ENCODE results near the gene PNO1.

PNO1 gene

GRCh38 chr2:68216454-68217310, 59.0 kb downstream of the PNO1 start:
- TF ChIP-seq, protein P1, sequence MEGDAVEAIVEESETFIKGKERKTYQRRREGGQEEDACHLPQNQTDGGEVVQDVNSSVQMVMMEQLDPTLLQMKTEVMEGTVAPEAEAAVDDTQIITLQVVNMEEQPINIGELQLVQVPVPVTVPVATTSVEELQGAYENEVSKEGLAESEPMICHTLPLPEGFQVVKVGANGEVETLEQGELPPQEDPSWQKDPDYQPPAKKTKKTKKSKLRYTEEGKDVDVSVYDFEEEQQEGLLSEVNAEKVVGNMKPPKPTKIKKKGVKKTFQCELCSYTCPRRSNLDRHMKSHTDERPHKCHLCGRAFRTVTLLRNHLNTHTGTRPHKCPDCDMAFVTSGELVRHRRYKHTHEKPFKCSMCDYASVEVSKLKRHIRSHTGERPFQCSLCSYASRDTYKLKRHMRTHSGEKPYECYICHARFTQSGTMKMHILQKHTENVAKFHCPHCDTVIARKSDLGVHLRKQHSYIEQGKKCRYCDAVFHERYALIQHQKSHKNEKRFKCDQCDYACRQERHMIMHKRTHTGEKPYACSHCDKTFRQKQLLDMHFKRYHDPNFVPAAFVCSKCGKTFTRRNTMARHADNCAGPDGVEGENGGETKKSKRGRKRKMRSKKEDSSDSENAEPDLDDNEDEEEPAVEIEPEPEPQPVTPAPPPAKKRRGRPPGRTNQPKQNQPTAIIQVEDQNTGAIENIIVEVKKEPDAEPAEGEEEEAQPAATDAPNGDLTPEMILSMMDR (IDR thresholded peaks at IDR 0.05): no peak
- no peak for TF ChIP-seq ZFX (IDR thresholded peaks at IDR 0.05; ENCODE audit: borderline replicate concordance)
- no peak overlapping the region for H3K27ac ChIP-seq

DNA sequence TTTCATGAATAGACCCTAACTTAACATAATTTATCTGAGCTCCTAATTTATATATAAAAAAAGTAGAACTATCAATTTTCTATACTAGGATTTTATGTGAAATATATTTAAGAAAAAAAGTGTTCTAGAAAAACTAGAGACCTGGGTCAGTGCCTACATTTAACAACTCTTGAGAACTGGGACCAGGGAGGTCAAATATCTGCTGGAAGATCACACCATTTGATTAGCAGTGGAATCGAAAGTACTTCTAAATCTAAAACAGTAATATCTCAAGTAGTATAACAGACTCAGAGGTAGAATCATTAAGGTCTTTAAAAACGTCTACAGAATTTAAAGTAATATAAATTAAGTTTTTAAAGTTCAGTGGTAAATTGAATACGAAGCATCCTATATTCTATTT, 60.0 kb downstream of the PNO1 start:
- no peak for TF ChIP-seq ZFX (IDR thresholded peaks at IDR 0.05; ENCODE audit: borderline replicate concordance)
- TF ChIP-seq, protein P1 (IDR thresholded peaks at IDR 0.05): no peak
- no peak overlapping the region for H3K27ac ChIP-seq

DNA sequence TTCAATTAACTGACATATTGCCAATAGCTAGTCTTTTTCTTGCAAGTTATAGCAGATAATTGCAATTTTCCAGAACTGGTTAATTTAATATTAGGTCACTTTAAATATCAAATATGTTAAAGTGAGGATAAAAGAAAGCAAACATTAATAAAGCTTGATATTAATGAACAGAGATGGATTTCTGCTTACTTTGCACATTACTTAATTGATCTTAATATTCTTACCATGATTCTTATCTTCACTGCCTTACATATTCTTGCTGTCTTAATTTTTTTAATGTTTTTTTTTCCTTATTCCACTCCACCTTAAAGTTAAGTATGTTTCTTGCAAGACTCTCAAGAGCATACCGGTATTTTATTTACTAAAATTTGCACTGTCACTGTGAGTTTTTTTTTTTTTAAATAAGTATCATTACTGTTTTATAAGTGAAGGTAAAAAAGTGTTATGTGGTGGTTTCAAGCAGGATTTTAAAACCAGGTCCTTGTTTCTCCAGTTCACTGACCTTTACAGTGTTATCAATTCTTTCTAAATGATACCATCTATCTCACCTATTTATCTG, 60.7 kb downstream of the PNO1 start:
- H3K27ac ChIP-seq: no peak overlapping the region
- no peak for TF ChIP-seq ZFX (IDR thresholded peaks at IDR 0.05; ENCODE audit: borderline replicate concordance)
- TF ChIP-seq, protein P1 (IDR thresholded peaks at IDR 0.05): no peak

DNA sequence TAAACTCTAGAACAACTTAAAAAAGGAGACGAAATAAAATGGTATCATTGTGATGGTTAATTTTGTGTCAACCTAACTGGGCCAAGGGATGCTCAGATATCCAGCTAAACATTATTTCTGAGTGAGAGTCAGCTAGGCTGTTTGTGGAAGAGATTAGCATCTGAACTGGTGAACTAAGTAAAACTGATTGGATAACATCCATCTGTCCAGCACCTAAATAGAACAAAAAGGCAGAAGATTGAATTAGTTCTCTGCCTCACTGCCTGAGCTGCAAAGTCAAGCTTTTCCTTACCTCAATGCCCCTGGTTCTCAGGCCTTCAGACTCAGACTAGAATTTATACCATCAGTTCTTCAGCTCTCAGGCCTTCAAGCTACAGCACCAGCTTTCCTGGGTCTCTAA, 64.6 kb downstream of the PNO1 start:
- TF ChIP-seq ZFX (IDR thresholded peaks at IDR 0.05; ENCODE audit: borderline replicate concordance): no peak
- TF ChIP-seq, protein P1 (IDR thresholded peaks at IDR 0.05): no peak
- no peak overlapping the region for H3K27ac ChIP-seq

- TF ChIP-seq, protein P1 (IDR thresholded peaks at IDR 0.05): no peak
- TF ChIP-seq ZFX (IDR thresholded peaks at IDR 0.05; ENCODE audit: borderline replicate concordance): no peak
- H3K27ac ChIP-seq: no peak overlapping the region
Observed at GRCh38 chr2:68223419-68223818, 65.7 kb downstream of the PNO1 start.

- no peak overlapping the region for H3K27ac ChIP-seq
- TF ChIP-seq ZFX (IDR thresholded peaks at IDR 0.05; ENCODE audit: borderline replicate concordance): no peak
- TF ChIP-seq, protein P1 (IDR thresholded peaks at IDR 0.05): peak; percentile 56
Observed at GRCh38 chr2:68225119-68225632, 67.5 kb downstream of the PNO1 start.
